Panc1 (cell line): Measurements from ENCODE around the gene OR5D16. TPM values are rescaled to one million over a fixed set of nuclear protein-coding genes. Genes with fewer than 3 reads are reported as not detected.

ENCODE experiments used
- ATAC-seq: fragments of 200-7000 bp; cut with Tn5 transposase; 2 replicates; pipeline ENCODE4 v1.9.1; 2020; ENCODE audit warnings: mild to moderate bottlenecking, moderate library complexity
- Bru-seq: library from RNA; stranded (reverse); fragments of 400-500 nt; gene quantifications from one replicate; lab custom pipeline; 2021; lab: Mats Ljungman, UMichigan
- BruChase-seq, 2 experiments: library from RNA; stranded (reverse); fragments of 400-500 nt; gene quantifications; one replicate each; lab custom pipeline; 2021; lab: Mats Ljungman, UMichigan
- BruUV-seq: library from RNA; stranded (reverse); fragments of 400-500 nt; replicated peaks from 2 replicates; lab custom pipeline; 2021; lab: Mats Ljungman, UMichigan
- CTCF ChIA-PET: fragments of 300-600 bp; sonication (Branson Sonifier 250); formaldehyde crosslinking; loops from one replicate; lab custom pipeline; 2022; ENCODE audit warnings: antibody characterized with exemption; lab: Charles Lee
- POLR2A ChIA-PET: fragments of 300-600 bp; sonication (Branson Sonifier 250); formaldehyde crosslinking; loops from one replicate; lab custom pipeline; 2022; ENCODE audit warnings: antibody characterized with exemption; lab: Charles Lee
- DNase-seq: peaks from one replicate; pipeline ENCODE4 v3.0.0-alpha.2; 2010; ENCODE audit warnings: low read depth, low spot score
- H3K27ac ChIP-seq: 2 replicates; pipeline ENCODE4 v1.5.1; 2011; ENCODE audit warnings: mild to moderate bottlenecking, low read length, inconsistent platforms
- H3K27me3 ChIP-seq: fragments of 200-500 bp; sonication (Bioruptor generic); 2 replicates; pipeline ENCODE4 v1.6.0; 2014; ENCODE audit warnings: low read length, inconsistent platforms; ENCODE audit not compliant: control insufficient read depth, insufficient read depth
- H3K36me3 ChIP-seq: fragments of 200-500 bp; sonication (Bioruptor generic); 2 replicates; pipeline ENCODE4 v1.5.1; 2014; ENCODE audit warnings: inconsistent platforms, mild to moderate bottlenecking, low read length, moderate library complexity; ENCODE audit not compliant: control insufficient read depth, insufficient read depth
- H3K4me1 ChIP-seq: 2 replicates; pipeline ENCODE4 v1.5.1; 2011; ENCODE audit warnings: inconsistent platforms, mild to moderate bottlenecking, low read length, moderate library complexity; ENCODE audit not compliant: control insufficient read depth, insufficient read depth
- H3K4me3 ChIP-seq, 2 experiments: 2 replicates each; pipeline ENCODE4 v1.5.1; 2011 to 2012; ENCODE audit warnings: low read depth in 2 of 2, low read length in 2 of 2, mild to moderate bottlenecking in 2 of 2, inconsistent platforms in 1 of 2, moderate library complexity in 1 of 2
- H3K9me3 ChIP-seq: fragments of 200-500 bp; sonication (Bioruptor generic); 2 replicates; pipeline ENCODE4 v1.5.1; 2014; ENCODE audit warnings: low read depth, mild to moderate bottlenecking, inconsistent platforms, low read length, moderate library complexity; ENCODE audit not compliant: control insufficient read depth, insufficient read depth
- POLR2AphosphoS5 ChIP-seq: IDR thresholded peaks from 2 replicates; pipeline ENCODE4 v1.6.1; 2012; ENCODE audit warnings: mild to moderate bottlenecking, low read depth, low read length, moderate library complexity
- SIN3A ChIP-seq: IDR thresholded peaks from 2 replicates; pipeline ENCODE4 v1.6.1; 2012; ENCODE audit warnings: low read depth, mild to moderate bottlenecking, low read length, moderate library complexity, borderline replicate concordance; ENCODE audit not compliant: insufficient read depth
- TCF7L2 ChIP-seq: IDR thresholded peaks from 2 replicates; pipeline ENCODE4 v1.6.1; 2011; ENCODE audit warnings: mild to moderate bottlenecking, low read depth, low read length, inconsistent platforms
- in situ Hi-C: cut with HindIII; loops from 2 replicates; pipeline ENCODE4 v1.10.0; 2016; ENCODE audit warnings: low sequenced_read_pairs, low pct_unique_long_range_greater_than_20kb
- intact Hi-C: fragments of 100-400 bp; cut with micrococcal nuclease; formaldehyde crosslinking; loops from one replicate; pipeline ENCODE4 v1.10.0; 2022; ENCODE audit not compliant: unreplicated experiment
- long read RNA-seq: library from polyadenylated mRNA; unstranded; transcript quantifications from one replicate; pipeline ENCODE4 v2.0.0, GENCODE V29; 2021; ENCODE audit not compliant: unreplicated experiment
- polyA plus RNA-seq: library from polyadenylated mRNA; unstranded; fragments of >200 nt; gene quantifications from one replicate; pipeline ENCODE4 v1.2.1, GENCODE V29; 2012; ENCODE audit warnings: missing spikeins; ENCODE audit not compliant: insufficient read length
- total RNA-seq: library from RNA; stranded (reverse); gene quantifications from one replicate; pipeline ENCODE4 v1.2.1, GENCODE V29; 2021; ENCODE audit not compliant: unreplicated experiment
- TF ChIP-seq, protein P1 (sequence below), 2 experiments: IDR thresholded peaks; 2 replicates each; pipeline ENCODE4 v1.6.1; 2011 to 2012; ENCODE audit warnings: low read depth in 2 of 2, control low read depth in 1 of 2, low read length in 1 of 2, mild to moderate bottlenecking in 1 of 2, moderate library complexity in 1 of 2; ENCODE audit not compliant: insufficient read depth in 1 of 2
- TF ChIP-seq, protein P2 (sequence below): fragments of 450-650 bp; IDR thresholded peaks from 2 replicates; pipeline ENCODE4 v1.5.1; 2017; ENCODE audit warnings: mild to moderate bottlenecking

The OR5D16 gene
- total RNA-seq (not detected), Bru-seq, nascent RNA (not detected), BruChase-seq, experiment 1, labeled RNA remaining after a 2-hour chase (not detected), BruChase-seq, experiment 2, labeled RNA remaining after a 6-hour chase (not detected)
- not detected for polyA plus RNA-seq
- long read RNA-seq, result 0 reads

DNA sequence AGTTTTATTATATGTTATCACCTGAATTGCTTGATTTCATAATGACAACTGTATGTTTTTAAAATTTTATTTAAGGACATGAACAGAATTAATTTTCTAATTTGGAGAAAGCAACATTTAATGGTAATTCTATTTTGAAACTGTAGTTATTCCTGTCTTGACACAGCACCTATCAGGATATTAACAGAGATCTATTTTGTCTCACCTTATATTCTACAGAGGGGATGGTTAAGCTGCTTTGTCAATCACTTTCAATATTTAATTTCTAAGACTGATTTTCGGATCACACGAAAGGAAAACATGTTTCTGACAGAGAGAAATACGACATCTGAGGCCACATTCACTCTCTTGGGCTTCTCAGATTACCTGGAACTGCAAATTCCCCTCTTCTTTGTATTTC is at the start of gene OR5D16:
OR5D16 (plus strand) TSS at position 301 of the 400 bp plus-strand sequence; CDS start at position 301, 0 bp downstream.
- intact Hi-C loops, result loop anchor here (10.0 kb wide), 2 partner anchors 64 to 1116 kb away; partner anchors contain the start of gene OR5D13
- in situ Hi-C loops, result no loop called here
- no TSS peak for BruUV-seq
- ChIA-PET POLR2A (no interaction called here), CTCF (no interaction called here)
- Histone ChIP-seq H3K4me3 (no peak within 1 kb of the TSS), H3K4me1 (no peaks in the 10 kb centered on the region), H3K27me3 (no peaks in the 10 kb centered on the region), H3K36me3 (no peaks in the 10 kb centered on the region), H3K9me3 (0 out of 2 replicates have a peak, but pooled peaks cover 3% of the 10 kb centered on the region), H3K27ac (no peak within 1 kb of the TSS)
- DNase-seq, result no peak
- ATAC-seq, result no peak
- no peak for TF ChIP-seq POLR2AphosphoS5
- TF ChIP-seq SIN3A, result no peak
- TF ChIP-seq, protein P1, sequence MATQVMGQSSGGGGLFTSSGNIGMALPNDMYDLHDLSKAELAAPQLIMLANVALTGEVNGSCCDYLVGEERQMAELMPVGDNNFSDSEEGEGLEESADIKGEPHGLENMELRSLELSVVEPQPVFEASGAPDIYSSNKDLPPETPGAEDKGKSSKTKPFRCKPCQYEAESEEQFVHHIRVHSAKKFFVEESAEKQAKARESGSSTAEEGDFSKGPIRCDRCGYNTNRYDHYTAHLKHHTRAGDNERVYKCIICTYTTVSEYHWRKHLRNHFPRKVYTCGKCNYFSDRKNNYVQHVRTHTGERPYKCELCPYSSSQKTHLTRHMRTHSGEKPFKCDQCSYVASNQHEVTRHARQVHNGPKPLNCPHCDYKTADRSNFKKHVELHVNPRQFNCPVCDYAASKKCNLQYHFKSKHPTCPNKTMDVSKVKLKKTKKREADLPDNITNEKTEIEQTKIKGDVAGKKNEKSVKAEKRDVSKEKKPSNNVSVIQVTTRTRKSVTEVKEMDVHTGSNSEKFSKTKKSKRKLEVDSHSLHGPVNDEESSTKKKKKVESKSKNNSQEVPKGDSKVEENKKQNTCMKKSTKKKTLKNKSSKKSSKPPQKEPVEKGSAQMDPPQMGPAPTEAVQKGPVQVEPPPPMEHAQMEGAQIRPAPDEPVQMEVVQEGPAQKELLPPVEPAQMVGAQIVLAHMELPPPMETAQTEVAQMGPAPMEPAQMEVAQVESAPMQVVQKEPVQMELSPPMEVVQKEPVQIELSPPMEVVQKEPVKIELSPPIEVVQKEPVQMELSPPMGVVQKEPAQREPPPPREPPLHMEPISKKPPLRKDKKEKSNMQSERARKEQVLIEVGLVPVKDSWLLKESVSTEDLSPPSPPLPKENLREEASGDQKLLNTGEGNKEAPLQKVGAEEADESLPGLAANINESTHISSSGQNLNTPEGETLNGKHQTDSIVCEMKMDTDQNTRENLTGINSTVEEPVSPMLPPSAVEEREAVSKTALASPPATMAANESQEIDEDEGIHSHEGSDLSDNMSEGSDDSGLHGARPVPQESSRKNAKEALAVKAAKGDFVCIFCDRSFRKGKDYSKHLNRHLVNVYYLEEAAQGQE (IDR thresholded peaks at IDR 0.05; ENCODE audit: insufficient read depth in 1 of 2, low read depth in 2 of 2, low read length in 1 of 2), result no peak
- TF ChIP-seq, protein P2, sequence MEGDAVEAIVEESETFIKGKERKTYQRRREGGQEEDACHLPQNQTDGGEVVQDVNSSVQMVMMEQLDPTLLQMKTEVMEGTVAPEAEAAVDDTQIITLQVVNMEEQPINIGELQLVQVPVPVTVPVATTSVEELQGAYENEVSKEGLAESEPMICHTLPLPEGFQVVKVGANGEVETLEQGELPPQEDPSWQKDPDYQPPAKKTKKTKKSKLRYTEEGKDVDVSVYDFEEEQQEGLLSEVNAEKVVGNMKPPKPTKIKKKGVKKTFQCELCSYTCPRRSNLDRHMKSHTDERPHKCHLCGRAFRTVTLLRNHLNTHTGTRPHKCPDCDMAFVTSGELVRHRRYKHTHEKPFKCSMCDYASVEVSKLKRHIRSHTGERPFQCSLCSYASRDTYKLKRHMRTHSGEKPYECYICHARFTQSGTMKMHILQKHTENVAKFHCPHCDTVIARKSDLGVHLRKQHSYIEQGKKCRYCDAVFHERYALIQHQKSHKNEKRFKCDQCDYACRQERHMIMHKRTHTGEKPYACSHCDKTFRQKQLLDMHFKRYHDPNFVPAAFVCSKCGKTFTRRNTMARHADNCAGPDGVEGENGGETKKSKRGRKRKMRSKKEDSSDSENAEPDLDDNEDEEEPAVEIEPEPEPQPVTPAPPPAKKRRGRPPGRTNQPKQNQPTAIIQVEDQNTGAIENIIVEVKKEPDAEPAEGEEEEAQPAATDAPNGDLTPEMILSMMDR, result no peak
- no peak for TF ChIP-seq TCF7L2

DNA sequence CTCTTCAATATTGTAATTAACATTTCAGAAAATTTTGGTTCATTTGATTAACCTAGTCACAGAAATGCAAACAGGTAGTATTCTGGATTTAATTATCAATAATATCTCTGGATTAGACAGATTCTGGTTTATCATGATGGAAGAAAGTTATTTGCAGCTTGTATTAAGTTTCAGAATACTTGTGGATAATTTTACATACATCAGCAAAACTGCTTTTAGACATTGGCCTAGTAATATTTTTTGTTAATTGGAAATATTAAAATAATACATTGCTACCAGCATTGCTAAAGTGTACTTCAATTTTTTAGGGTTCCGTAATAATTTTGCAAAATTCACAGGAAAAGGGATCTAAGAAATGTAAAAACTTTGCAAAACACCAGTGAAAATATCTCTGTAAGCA is 46.9 kb upstream of the OR5D16 start:
- Histone ChIP-seq H3K9me3 (no peaks in the 10 kb centered on the region), H3K36me3 (no peaks in the 10 kb centered on the region), H3K4me3 (no peak overlapping the region), H3K27ac (no peak overlapping the region), H3K4me1 (no peaks in the 10 kb centered on the region), H3K27me3 (no peaks in the 10 kb centered on the region)
- CTCF ChIA-PET, result no interaction called here
- POLR2A ChIA-PET, result no interaction called here
- DNase-seq, result no peak
- in situ Hi-C loops (no loop called here), intact Hi-C loops (no loop called here)
- TF ChIP-seq TCF7L2, result no peak
- TF ChIP-seq POLR2AphosphoS5, result no peak
- no peak for TF ChIP-seq SIN3A
- TF ChIP-seq, protein P2, result no peak
- TF ChIP-seq, protein P1 (IDR thresholded peaks at IDR 0.05; ENCODE audit: insufficient read depth in 1 of 2, low read depth in 2 of 2, low read length in 1 of 2), result no peak
- no TSS peak for BruUV-seq
- no peak for ATAC-seq
